Esophagus squamous epithelium (tissue), 4 donors: ENCODE data around the gene DIDO1.

Source experiments
- POLR2A ChIP-seq, 4 donors: fragments of 450-650 bp; IDR thresholded peaks; one replicate each; pipeline ENCODE4 v1.6.1; 2017; ENCODE audit warnings: antibody characterized with exemption in 4 of 4, mild to moderate bottlenecking in 4 of 4, moderate library complexity in 3 of 4
- TF ChIP-seq, protein P1 (sequence below), 6 experiments: fragments of 450-650 bp in 4 of 6; fragments of 200-600 bp in 2 of 6; sonication (generic) in 2 of 6; IDR thresholded peaks; one replicate each; pipeline ENCODE4 v1.5.1; 2016 to 2019; ENCODE audit warnings: antibody characterized with exemption in 6 of 6, mild to moderate bottlenecking in 4 of 6, moderate library complexity in 4 of 6

- no peak for TF ChIP-seq POLR2A (IDR thresholded peaks at IDR 0.05)
- TF ChIP-seq, protein P1, sequence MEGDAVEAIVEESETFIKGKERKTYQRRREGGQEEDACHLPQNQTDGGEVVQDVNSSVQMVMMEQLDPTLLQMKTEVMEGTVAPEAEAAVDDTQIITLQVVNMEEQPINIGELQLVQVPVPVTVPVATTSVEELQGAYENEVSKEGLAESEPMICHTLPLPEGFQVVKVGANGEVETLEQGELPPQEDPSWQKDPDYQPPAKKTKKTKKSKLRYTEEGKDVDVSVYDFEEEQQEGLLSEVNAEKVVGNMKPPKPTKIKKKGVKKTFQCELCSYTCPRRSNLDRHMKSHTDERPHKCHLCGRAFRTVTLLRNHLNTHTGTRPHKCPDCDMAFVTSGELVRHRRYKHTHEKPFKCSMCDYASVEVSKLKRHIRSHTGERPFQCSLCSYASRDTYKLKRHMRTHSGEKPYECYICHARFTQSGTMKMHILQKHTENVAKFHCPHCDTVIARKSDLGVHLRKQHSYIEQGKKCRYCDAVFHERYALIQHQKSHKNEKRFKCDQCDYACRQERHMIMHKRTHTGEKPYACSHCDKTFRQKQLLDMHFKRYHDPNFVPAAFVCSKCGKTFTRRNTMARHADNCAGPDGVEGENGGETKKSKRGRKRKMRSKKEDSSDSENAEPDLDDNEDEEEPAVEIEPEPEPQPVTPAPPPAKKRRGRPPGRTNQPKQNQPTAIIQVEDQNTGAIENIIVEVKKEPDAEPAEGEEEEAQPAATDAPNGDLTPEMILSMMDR (IDR thresholded peaks at IDR 0.05), result peak in 5 of 6 experiments; percentile 52 to 82 (median 72)
Observed at GRCh38 chr20:62921119-62921687, 5.1 kb downstream of the DIDO1 start.
